GM18499 (cell line): ENCODE results near the gene ENHO.
"Not testable (repeated sequence)": the region's sequence is repeated elsewhere in the genome, so short reads cannot be mapped to it uniquely, and the experiment has no call there.

Experiments
- ATAC-seq: cut with Tn5 transposase; IDR thresholded peaks from one replicate; pipeline ENCODE4 v1.9.1; 2021; ENCODE audit warnings: moderate number of reproducible peaks; ENCODE audit not compliant: insufficient read depth, unreplicated experiment

ENHO gene

GRCh38 chr9:34490360-34490759, 32.4 kb downstream of the ENHO start:
- ATAC-seq, result no peak

- ATAC-seq, result no peak
These were observed 36.2 kb downstream of the ENHO start for GRCh38 chr9:34486572-34486971.

- ATAC-seq, result no peak
These were observed 37.0 kb downstream of the ENHO start for GRCh38 chr9:34485822-34486221.

- ATAC-seq, result no peak
These were observed 38.1 kb downstream of the ENHO start for GRCh38 chr9:34484678-34485077.

GRCh38 chr9:34482746-34483145, 40.0 kb downstream of the ENHO start:
- ATAC-seq, result not testable (repeated sequence)

GRCh38 chr9:34481620-34482019, 41.2 kb downstream of the ENHO start:
- ATAC-seq, result not testable (repeated sequence)

GRCh38 chr9:34479431-34479866, 43.3 kb downstream of the ENHO start:
- ATAC-seq, result no peak

- ATAC-seq, result no peak
These were observed 45.2 kb downstream of the ENHO start for GRCh38 chr9:34477541-34477940.

- ATAC-seq, result no peak
These were observed 47.7 kb downstream of the ENHO start for GRCh38 chr9:34475097-34475496.
